ELR (cell line): Measurements from ENCODE around the gene DNMT1.
A peak's percentile ranks its signal among the peaks of the same experiment; 100 is the strongest.

ENCODE experiments used
- DNase-seq: peaks from one replicate; pipeline ENCODE4 v3.0.0-alpha.2; 2015; ENCODE audit warnings: low read depth

DNMT1 gene

GRCh38 chr19:10138879-10139795, 55.6 kb downstream of the DNMT1 start:
- DNase-seq: no peak

DNA sequence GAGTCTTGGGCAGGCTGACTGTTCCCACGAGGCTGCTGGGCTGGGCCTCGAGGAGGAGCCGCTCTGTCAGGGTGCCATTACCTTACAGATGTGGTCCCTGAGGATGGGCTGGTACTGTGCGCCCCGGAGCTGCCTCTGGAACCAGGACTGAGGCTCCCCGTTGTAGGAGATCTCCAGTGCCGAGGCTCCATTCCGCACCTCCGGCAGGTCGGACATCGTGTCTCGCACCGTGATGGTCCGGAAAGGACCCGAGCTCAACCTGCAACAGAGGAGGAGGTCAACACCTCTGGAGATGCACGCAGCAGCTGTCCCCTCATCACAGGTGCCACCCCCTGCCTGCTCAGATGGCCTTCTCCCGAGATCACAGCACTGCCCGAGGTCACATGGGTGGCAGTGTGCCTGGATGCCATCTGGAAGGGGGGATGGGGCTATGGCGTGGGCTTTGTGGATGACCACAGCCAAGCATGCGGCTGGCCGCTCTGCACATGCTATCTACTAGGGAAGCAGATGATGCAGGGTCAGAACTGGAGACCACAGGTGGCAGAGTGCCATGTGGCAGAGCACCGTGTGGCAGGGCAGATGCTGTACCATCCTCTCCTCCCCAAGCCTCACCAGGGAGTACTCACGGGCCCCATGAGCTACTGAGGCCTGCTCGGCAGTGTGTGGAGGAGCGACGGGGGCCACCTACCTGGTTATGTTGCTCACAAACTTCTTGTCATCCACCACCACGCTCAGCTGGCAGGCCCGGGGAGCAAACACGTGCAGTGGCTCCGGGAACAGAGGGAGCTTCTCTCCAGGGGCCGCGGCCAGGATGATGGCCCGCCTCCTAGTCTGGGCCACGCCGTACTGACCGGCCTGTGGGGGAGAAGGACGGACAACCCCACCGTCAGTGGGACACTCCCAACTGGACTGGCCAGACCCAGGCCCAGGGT, 56.7 kb downstream of the DNMT1 start:
- no peak for DNase-seq

- no peak for DNase-seq
These were observed 57.8 kb downstream of the DNMT1 start for GRCh38 chr19:10136936-10137335.

DNA sequence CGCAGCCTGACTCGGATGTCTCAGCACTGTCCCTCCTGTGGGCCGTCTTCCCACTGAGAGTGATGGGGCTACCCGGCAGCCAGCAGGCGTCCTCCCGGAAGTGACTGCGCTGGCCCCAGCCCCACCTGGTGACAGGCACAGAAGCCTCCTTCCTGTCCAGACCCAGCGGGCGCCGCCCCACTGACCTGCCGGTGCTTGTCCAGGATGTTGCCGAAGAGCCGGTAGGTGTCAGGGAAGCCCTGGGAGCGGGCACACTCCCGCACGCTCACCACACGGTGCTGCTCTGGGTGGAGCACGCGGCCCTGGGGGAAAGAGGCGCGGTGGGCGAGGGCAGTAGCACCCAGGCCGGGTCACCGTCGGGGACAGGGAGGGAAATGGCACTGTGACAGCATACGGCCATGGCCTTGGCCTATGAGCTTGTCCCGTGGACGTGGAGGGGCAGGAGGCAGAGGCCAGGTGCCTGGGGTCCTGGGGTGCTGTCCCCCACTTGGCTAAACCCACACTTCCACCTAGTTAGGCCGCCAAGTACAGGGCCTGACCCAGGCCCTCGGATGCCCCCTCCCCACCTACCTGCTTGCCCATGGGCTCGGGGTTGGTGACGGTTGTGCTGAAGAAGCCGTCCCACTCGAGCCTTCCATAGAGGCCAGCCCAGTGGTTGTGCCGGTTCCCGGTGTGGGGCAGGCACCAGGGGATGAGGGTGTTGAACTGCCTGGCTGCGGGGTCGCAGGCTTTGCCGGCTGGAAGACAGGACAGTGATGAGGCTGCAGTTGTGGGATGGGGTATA, 59.0 kb downstream of the DNMT1 start:
- DNase-seq: no peak

DNA sequence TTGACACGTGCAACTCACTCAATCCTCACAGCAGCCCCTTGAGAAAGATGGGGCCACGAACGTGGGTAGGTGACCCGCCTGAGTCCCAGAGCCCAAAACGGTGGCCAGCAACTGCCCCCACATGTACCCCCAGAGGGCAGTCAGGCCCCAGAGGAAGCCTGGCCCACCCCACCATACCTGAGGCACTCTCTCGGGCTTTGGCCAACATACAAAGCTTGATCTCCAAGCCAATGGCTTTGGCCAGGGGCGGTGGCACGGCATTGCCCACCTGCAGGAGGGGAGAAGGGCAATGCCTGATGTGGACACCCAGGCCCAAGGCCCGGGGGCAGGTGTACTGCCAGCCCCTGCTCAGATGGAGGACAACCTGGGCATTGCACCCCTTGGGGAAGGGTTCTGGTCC, 60.7 kb downstream of the DNMT1 start:
- DNase-seq: no peak

DNA sequence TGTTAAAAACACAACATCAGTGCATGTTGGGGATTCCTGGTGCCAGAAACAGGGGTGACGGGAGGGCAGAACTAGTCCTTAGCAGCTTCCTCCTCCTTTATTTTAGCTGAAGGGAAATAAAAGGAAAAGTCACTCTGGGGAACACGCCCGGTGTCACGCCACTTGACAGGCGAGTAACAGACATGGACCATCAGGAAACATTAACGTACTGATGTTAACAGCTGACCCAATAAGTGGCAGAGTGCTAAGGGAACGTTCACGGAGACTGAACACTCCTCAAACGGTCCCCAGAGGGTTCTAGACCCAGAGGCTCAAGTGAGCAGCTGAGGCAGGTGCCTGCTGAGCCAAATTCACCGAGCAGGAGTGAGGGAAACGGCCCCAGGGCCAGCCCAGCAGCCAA, 61.2 kb downstream of the DNMT1 start:
- DNase-seq: no peak

DNA sequence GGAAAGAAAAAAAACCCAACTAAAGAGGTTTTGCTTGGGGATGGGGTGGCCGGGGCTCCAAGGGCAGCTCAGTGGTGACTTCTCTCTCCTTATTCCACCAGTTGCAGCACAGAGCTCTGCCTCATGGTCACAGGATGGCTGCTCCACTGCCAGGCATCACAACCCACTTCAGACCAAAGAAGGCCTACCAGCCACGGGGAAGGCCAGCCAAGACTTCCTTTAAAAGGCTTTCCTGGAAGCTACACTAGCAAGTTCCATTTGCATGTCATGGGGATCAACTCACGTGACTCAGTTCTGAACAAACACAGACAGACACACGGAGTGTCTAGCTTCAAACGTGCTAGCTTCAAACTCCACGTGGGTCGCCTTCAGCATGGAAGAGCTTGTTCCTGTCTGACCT, 61.8 kb downstream of the DNMT1 start:
- no peak for DNase-seq

DNA sequence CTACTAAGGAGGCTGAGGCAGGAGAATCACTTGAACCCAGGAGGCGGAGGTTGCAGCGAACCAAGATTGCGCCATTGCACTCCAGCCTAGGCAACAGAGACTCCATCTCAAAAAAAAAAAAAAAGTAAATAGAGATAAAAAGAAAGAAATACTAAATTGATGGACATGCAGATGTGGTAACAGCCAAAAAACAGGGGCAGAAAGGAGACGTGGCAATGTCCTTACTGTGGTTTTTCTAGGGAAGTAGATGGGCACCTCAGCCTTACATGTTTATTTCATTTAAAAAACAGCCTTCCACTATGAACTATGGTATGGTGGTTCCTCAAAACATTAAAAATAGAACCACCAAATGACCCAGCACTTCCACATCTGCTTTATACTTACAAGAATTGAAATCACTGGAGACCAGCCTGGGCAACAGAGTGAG, 68.5 kb downstream of the DNMT1 start:
- no peak for DNase-seq

DNA sequence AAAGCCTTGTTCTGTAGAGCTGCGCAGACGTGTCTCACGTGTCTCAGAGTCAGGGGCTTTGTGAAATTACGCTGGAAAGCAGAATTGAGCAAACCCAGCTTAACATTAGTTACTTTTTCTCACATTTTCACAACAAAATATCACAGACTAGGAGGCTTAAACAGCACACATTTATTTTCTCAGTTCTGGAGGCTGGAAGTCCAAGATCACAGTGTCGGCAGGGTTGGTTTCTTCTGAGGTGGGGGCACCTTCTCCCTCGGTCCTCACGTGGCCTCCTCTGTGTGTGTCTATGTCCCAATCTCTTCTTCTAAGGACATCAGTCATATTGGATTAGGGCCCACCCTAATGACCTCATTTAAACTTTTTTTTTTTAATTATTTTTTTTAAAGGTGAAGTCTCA, 70.3 kb downstream of the DNMT1 start:
- DNase-seq: no peak

DNA sequence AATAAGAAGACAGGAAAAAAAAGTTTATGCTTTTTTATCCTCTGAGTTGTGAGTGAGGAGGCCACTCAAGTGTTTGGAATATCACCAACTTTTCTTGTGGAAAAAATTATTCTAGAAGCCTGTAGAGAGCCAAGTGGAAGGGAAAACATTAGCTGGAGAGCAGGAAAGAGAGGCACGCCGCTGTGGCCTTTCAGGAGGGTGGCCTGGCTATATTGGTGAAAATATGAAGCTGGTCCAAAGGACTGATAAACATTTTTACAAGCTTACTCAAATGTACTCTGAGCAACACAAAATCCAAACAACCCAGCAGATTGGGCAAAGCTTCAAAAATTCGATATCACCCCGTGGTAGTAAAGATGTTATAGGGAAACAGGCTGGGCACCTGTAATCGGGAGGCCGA, 72.7 kb downstream of the DNMT1 start:
- DNase-seq: peak; percentile 51

GRCh38 chr19:10120538-10121189, 74.1 kb downstream of the DNMT1 start:
- DNase-seq: peak; percentile 97

- peak; percentile 43 for DNase-seq
These were observed 75.8 kb downstream of the DNMT1 start for GRCh38 chr19:10118960-10119359.

DNA sequence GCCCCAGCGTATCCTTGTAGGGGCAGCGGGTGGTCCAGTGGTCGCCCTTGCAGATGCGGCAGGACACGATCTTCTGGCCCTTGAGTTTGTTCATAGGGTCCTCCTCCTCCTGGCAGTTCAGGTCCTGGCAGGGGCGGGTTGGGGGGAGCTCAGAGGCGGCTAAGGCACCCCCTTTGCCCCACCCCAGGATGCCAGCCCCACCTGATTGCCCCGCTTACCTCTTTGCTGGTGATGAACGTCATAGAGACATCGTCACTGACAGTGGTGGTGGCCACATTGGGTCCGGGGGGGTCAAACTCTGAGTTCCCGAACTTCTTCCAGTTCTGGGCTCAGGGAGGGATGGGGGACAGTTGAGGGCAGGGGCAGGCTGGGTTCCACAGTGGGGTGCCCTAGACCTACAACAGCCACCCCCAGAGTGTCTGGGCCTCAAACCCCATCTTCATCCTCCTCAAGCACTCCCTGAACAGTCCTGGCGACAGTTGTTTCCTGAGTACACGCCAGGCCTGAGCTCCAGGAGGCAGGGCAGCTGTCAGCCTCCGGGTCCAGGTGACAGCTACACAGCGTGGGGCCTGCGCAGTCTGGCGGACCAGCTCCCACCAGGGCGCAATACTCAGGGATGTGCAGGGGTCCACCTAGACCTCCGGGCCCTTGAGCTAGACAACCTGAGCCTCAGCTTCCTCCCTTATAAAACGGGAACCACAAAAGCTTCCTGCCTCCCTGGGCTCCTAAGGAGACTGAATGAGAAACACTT, 77.7 kb downstream of the DNMT1 start:
- no peak for DNase-seq

DNA sequence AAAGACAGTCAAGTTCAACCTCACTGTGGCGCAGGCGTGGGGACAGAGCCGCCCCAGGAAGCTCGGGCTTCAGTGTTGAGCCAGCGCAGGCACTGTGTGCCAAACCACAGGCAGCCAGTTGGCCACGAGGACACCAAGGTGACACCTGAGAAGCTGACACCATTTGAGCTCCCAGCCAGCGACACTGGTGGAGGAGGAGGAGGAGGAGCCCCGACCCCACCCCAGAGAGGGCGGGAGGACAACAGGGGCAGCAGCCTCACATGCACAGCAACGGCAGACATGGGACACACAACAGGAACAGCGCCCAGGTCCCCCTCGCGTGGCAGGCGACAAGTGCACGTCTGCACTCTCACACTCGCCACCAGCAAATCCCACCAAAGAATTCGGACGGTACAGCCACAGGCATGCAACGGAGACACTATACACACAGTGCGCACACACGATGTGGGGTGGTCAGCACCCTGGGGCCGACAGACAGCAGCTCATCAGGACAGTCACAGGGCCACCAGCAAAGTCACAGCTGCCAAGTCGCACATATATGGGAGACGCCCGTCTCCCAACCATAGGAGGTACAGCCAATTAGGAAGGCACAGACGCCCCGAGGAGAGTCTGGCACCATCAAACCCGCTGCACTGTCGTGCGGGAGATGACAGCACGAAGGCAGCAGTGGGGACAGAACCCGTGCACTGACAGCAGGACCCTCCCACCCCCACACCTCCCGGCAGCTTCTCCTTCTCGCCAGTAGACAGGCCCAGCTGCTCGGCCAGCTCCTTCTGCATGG, 78.5 kb downstream of the DNMT1 start:
- DNase-seq: no peak

DNA sequence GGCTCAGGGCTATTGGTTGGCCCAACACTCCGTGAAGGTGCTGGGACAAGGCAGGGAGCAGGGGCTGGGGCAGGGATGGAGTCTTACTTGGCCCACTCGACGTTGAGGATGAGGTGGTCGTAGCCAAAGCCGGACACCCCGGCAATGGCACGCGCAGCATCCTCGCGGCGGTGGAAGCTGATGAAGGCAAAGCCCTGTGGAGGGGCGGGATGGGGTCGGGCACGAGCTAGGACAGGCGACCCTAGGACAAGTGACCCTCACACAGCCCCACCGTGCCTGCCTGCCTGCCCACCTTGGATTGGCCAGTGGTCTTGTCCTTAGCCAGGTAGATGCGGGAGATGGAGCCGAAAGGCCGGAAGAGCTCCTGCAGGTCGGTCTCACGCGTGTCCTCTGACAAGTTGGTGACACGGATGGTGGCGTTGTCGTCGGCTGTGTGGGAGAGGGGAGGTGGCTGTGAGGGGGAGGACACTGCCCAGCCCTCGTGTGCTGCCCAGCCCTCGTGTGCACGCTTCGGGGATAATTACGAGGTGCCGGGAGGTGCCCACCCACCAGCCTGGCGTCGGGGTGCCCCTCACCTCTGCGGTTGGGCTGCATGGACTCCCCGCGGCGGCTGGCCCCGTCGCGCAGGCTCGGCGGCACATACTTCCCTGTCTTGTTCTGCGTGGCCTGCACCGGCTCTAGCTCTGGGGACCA, 79.2 kb downstream of the DNMT1 start:
- DNase-seq: no peak

DNA sequence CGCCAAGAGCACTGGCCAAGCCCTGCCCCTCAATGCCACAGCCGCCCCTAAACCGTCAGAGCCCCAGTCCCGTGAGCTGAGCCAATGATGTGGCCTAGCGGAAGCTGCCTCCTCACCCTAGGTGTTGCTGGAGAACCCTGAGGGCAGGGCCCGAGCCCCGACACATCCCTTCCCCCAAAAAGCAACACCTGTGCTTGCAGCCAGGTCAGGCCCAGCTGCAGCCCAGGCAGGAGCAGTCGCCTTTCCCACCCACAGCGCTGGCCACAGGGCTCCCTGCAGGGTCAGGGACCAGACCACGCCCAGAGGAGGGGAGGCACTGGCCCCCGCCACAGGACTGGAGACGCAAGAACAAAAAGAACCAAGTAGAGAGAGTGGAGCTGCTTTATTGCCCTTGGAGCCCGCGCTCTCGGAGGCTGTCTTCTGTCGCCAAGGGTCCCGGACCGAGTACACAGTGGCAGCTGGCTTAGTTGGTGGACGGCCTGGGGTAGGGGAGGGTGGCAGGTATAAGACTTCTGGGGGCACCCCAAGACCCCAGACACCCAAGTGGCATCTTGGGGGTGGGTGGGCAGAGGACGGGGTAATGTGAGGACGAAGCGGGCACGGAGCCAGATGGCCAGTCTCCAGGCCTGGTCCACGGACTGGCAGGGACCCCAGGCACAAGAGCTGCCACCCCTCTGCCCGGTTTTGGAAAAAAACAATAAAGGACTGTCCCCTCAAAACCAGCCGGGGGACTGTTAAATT, 79.9 kb downstream of the DNMT1 start:
- peak; percentile 33 for DNase-seq

DNA sequence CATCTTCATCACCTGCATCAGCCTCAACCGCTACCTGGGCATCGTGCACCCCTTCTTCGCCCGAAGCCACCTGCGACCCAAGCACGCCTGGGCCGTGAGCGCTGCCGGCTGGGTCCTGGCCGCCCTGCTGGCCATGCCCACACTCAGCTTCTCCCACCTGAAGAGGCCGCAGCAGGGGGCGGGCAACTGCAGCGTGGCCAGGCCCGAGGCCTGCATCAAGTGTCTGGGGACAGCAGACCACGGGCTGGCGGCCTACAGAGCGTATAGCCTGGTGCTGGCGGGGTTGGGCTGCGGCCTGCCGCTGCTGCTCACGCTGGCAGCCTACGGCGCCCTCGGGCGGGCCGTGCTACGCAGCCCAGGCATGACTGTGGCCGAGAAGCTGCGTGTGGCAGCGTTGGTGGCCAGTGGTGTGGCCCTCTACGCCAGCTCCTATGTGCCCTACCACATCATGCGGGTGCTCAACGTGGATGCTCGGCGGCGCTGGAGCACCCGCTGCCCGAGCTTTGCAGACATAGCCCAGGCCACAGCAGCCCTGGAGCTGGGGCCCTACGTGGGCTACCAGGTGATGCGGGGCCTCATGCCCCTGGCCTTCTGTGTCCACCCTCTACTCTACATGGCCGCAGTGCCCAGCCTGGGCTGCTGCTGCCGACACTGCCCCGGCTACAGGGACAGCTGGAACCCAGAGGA, 80.6 kb downstream of the DNMT1 start:
- DNase-seq: no peak

DNA sequence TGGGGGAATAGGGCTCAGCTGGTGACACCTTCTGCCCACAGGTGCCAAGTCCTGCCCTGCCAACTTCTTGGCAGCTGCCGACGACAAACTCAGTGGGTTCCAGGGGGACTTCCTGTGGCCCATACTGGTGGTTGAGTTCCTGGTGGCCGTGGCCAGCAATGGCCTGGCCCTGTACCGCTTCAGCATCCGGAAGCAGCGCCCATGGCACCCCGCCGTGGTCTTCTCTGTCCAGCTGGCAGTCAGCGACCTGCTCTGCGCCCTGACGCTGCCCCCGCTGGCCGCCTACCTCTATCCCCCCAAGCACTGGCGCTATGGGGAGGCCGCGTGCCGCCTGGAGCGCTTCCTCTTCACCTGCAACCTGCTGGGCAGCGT, 81.2 kb downstream of the DNMT1 start:
- no peak for DNase-seq
